Measurements from ENCODE around the gene CCDC88C.

CCDC88C gene

GRCh38 chr14:91377700-91378652 lies 39.6 kb downstream of the CCDC88C start:
- DNase-seq = peak; percentile 60 to 69

GRCh38 chr14:91376547-91377477 lies 40.8 kb downstream of the CCDC88C start:
- no peak for DNase-seq

GRCh38 chr14:91375720-91376452 lies 41.7 kb downstream of the CCDC88C start:
- no peak for DNase-seq

- DNase-seq = no peak
Observed at GRCh38 chr14:91374879-91375702, 42.5 kb downstream of the CCDC88C start.

GRCh38 chr14:91374287-91374878 lies 43.2 kb downstream of the CCDC88C start:
- DNase-seq = no peak

GRCh38 chr14:91373591-91374254 lies 43.9 kb downstream of the CCDC88C start:
- peak; percentile 44 to 53 for DNase-seq

GRCh38 chr14:91372671-91373495 lies 44.7 kb downstream of the CCDC88C start:
- DNase-seq = no peak

- DNase-seq = no peak
Observed at GRCh38 chr14:91371990-91372375, 45.6 kb downstream of the CCDC88C start.

GRCh38 chr14:91371011-91371989 lies 46.3 kb downstream of the CCDC88C start:
- DNase-seq = no peak

GRCh38 chr14:91369628-91370445 lies 47.8 kb downstream of the CCDC88C start:
- no peak for DNase-seq

GRCh38 chr14:91368776-91369416 lies 48.7 kb downstream of the CCDC88C start:
- DNase-seq = no peak

GRCh38 chr14:91367173-91368171 lies 50.1 kb downstream of the CCDC88C start:
- no peak for DNase-seq

GRCh38 chr14:91366749-91367148 lies 50.9 kb downstream of the CCDC88C start:
- DNase-seq = no peak

- DNase-seq = no peak
Observed at GRCh38 chr14:91365552-91365951, 52.1 kb downstream of the CCDC88C start.

GRCh38 chr14:91364524-91365270 lies 52.9 kb downstream of the CCDC88C start:
- DNase-seq = no peak

All from inflammatory macrophage (primary cell).